Measurements from ENCODE around the gene CD81.

Gene CD81

GRCh38 chr11:2406451-2406850, 29.3 kb downstream of the CD81 start:
- no peak overlapping the region for H3K4me3 ChIP-seq (ENCODE audit: low read length)
- H3K27ac ChIP-seq (ENCODE audit: low read depth, low read length) = no peak overlapping the region
- no peak for TF ChIP-seq CTCF (IDR thresholded peaks at IDR 0.05; ENCODE audit: low read depth, low read length, poor library complexity, severe bottlenecking)
- TF ChIP-seq EZH2phosphoT487 (IDR thresholded peaks at IDR 0.05; ENCODE audit: borderline replicate concordance, low read length) = no peak
- H3K36me3 ChIP-seq (ENCODE audit: control insufficient read depth, low read length) = peaks cover 24% of the 10 kb centered on the region
- no peaks in the 10 kb centered on the region for H3K9me2 ChIP-seq (replicated peaks; ENCODE audit: control insufficient read depth, low read length)
- H3F3A ChIP-seq (ENCODE audit: control insufficient read depth, insufficient read depth) = no peaks in the 10 kb centered on the region
- H4K20me1 ChIP-seq (ENCODE audit: control insufficient read depth, insufficient read depth, low read depth, low read length) = no peaks in the 10 kb centered on the region
- no peak overlapping the region for H3K4me2 ChIP-seq (ENCODE audit: low read length)
- peaks cover 12% of the 10 kb centered on the region for H3K79me2 ChIP-seq (ENCODE audit: control insufficient read depth, low read length)
- H3K27me3 ChIP-seq (ENCODE audit: control insufficient read depth, low read length) = no peaks in the 10 kb centered on the region
- H3K4me1 ChIP-seq (ENCODE audit: control insufficient read depth, low read length) = peaks cover 9% of the 10 kb centered on the region
- H3K9me3 ChIP-seq (ENCODE audit: control insufficient read depth, insufficient read depth, low read length) = no peaks in the 10 kb centered on the region

GRCh38 chr11:2406878-2407410, 29.8 kb downstream of the CD81 start:
- no peaks in the 10 kb centered on the region for H3K9me2 ChIP-seq (replicated peaks; ENCODE audit: control insufficient read depth, low read length)
- no peaks in the 10 kb centered on the region for H3K27me3 ChIP-seq (ENCODE audit: control insufficient read depth, low read length)
- no peak for TF ChIP-seq CTCF (IDR thresholded peaks at IDR 0.05; ENCODE audit: low read depth, low read length, poor library complexity, severe bottlenecking)
- no peak for TF ChIP-seq EZH2phosphoT487 (IDR thresholded peaks at IDR 0.05; ENCODE audit: borderline replicate concordance, low read length)
- no peaks in the 10 kb centered on the region for H4K20me1 ChIP-seq (ENCODE audit: control insufficient read depth, insufficient read depth, low read depth, low read length)
- H3K4me1 ChIP-seq (ENCODE audit: control insufficient read depth, low read length) = peaks cover 4% of the 10 kb centered on the region
- H3K27ac ChIP-seq (ENCODE audit: low read depth, low read length) = no peak overlapping the region
- peaks cover 7% of the 10 kb centered on the region for H3K79me2 ChIP-seq (ENCODE audit: control insufficient read depth, low read length)
- no peaks in the 10 kb centered on the region for H3K9me3 ChIP-seq (ENCODE audit: control insufficient read depth, insufficient read depth, low read length)
- H3K36me3 ChIP-seq (ENCODE audit: control insufficient read depth, low read length) = peaks cover 22% of the 10 kb centered on the region
- no peak overlapping the region for H3K4me3 ChIP-seq (ENCODE audit: low read length)
- H3K4me2 ChIP-seq (ENCODE audit: low read length) = no peak overlapping the region
- H3F3A ChIP-seq (ENCODE audit: control insufficient read depth, insufficient read depth) = no peaks in the 10 kb centered on the region

- no peak for TF ChIP-seq EZH2phosphoT487 (IDR thresholded peaks at IDR 0.05; ENCODE audit: borderline replicate concordance, low read length)
- TF ChIP-seq CTCF (IDR thresholded peaks at IDR 0.05; ENCODE audit: low read depth, low read length, poor library complexity, severe bottlenecking) = no peak
- Histone ChIP-seq H3K27ac (ENCODE audit: low read depth, low read length) (no peak overlapping the region), H3F3A (ENCODE audit: control insufficient read depth, insufficient read depth) (no peaks in the 10 kb centered on the region), H3K9me3 (ENCODE audit: control insufficient read depth, insufficient read depth, low read length) (no peaks in the 10 kb centered on the region), H3K4me2 (ENCODE audit: low read length) (no peak overlapping the region), H3K27me3 (ENCODE audit: control insufficient read depth, low read length) (no peaks in the 10 kb centered on the region), H3K79me2 (ENCODE audit: control insufficient read depth, low read length) (no peaks in the 10 kb centered on the region), H3K9me2 (replicated peaks; ENCODE audit: control insufficient read depth, low read length) (no peaks in the 10 kb centered on the region), H3K36me3 (ENCODE audit: control insufficient read depth, low read length) (peaks cover 5% of the 10 kb centered on the region; the same call in 1 of the 2 replicates), H3K4me1 (ENCODE audit: control insufficient read depth, low read length) (no peaks in the 10 kb centered on the region), H3K4me3 (ENCODE audit: low read length) (no peak overlapping the region), H4K20me1 (ENCODE audit: control insufficient read depth, insufficient read depth, low read depth, low read length) (no peaks in the 10 kb centered on the region)
Observed at GRCh38 chr11:2408671-2409070, 31.6 kb downstream of the CD81 start.
